GM19452 (cell line): ENCODE results near the gene IQSEC1.
A peak's percentile ranks its signal among the peaks of the same experiment; 100 is the strongest.

Experiments used
- ATAC-seq: cut with Tn5 transposase; IDR thresholded peaks from one replicate; pipeline ENCODE4 v1.9.1; 2021; ENCODE audit not compliant: unreplicated experiment

IQSEC1 gene

DNA sequence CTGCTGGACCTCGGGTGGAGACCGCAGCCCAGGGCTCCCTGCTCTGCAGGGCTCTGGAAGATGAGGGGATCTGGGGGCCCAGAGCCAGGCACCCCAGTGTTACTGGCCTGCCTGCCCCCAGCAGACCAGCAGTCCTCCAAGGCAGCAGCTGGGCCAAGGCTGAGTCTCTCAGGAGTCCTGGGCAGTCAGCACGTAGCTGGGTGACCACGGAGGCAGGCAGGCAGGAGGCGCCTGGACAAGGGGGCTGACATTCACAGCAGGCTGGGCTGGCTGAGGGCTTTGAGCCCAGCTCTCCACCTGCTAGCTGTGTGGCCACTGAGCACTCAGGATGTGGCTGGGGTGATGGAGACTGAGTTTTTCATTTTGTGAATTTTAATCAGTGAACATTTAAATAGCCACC is 67.9 kb downstream of the IQSEC1 start:
- no peak for ATAC-seq

GRCh38 chr3:13004376-13004775 is 68.9 kb downstream of the IQSEC1 start:
- ATAC-seq, result no peak

- ATAC-seq, result no peak
Measured at GRCh38 chr3:13003608-13004007, 69.6 kb downstream of the IQSEC1 start.

GRCh38 chr3:13002398-13003124 is 70.7 kb downstream of the IQSEC1 start:
- peak; percentile 67 for ATAC-seq

DNA sequence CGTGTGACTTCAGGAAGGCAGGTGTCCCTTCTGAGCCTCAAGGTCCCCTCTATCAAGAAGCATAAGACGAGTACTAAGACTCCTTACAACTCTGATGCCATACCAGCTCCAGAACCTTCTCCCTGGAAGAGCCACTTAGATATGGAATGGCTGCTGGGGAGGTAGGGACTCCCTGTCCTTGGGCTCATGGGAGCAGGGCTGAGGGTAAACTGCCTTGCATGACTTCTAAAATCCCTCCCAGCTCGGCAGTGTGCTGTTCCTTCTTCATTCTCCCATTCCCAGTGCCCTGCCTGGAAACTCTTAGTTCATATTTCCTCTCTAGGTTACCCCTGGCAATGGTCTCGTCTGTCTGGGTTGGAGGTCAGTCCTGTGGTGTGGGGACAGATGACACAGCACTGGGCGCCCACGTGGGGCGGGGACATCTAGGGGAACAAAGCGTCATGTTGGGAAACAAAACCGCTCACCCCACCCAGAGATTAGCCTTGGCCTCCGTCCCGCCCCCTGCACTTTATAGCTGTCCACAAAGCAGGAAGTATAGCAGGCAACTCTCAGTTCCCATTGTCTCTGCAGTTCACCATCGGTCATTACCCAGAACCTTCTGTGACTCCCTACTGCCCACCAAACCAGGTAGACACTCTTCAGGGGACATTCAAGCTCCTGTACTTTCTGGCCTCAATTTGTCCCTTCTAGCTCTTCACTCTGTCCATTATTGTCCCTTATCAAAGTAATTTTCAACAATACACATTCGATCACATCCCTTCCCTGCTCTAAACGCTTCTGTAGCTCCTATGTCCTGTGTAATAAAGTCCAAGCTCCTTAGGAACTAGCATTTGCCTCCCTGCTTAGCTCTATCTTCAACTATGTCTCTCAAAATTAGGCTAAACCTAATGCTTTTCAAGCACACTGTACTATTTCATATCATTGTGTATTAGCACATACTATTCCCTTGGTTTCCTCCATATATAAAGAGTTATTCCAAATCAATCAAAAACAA is 73.8 kb downstream of the IQSEC1 start:
- ATAC-seq, result peak; percentile 35

- ATAC-seq, result no peak
Measured at GRCh38 chr3:12998648-12999047, 74.6 kb downstream of the IQSEC1 start.

- ATAC-seq, result no peak
Measured at GRCh38 chr3:12997387-12997786, 75.8 kb downstream of the IQSEC1 start.

DNA sequence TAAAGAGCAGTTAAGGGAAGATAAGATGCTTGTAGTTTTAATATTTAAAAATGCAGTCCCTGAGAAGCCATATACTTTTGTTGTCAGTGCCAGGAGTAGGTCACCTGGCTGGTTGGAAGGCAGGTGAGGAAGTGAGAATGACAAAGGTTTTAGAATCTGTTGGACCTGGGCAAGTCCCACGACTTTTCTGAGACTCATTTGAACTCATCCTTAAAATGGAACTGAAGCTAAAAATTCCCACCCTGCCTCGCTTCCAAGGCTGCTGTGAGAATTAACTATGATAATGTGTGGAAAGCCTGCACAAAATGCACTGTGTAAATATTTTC is 77.1 kb downstream of the IQSEC1 start:
- no peak for ATAC-seq

- no peak for ATAC-seq
Measured at GRCh38 chr3:12995389-12996180, 77.6 kb downstream of the IQSEC1 start.

- peak; percentile 80 for ATAC-seq
Measured at GRCh38 chr3:12994607-12995388, 78.4 kb downstream of the IQSEC1 start.

GRCh38 chr3:12994357-12994606 is 78.9 kb downstream of the IQSEC1 start:
- ATAC-seq, result no peak

DNA sequence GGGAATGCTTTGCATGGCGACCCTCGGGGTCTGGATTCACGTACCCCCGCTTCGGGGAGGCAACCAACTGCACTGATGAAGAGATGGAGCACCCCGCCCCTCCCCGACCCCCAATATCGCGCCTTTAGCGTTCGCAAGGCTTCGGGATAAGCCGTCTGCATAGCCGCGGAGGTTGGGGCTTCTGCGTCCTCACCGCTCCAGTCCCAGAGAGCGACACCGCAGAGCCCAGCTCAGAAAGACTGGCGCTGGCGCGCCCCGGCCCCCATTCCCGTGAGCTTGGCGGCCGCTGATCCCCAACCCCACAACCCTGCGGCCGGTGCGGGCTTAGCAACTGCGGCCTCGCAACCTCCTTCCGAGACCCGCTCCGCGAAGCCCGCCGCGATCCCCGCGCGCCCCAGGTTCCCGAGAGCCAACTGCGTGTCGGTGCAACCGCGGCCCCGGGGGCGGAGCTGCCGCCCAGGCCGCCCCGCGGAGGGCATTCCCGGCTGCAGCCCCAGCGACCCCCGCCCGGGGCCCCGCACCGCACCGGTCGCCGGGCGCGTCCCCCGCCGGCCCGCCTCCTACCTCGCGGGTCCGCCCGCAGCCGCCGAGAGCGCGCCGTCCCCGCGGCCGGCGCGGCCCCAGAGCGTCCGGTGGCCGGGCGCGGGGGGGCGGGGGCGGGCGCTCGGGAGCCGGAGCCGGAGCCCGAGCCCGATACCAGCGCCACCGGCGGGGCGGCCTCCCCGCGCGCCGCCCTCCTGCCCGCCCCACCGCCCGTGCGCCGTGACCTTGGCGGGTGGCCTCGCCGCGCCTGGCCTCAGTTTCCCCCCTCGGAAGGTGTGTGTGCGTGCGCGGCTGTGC is 79.5 kb downstream of the IQSEC1 start:
- ATAC-seq, result no peak

DNA sequence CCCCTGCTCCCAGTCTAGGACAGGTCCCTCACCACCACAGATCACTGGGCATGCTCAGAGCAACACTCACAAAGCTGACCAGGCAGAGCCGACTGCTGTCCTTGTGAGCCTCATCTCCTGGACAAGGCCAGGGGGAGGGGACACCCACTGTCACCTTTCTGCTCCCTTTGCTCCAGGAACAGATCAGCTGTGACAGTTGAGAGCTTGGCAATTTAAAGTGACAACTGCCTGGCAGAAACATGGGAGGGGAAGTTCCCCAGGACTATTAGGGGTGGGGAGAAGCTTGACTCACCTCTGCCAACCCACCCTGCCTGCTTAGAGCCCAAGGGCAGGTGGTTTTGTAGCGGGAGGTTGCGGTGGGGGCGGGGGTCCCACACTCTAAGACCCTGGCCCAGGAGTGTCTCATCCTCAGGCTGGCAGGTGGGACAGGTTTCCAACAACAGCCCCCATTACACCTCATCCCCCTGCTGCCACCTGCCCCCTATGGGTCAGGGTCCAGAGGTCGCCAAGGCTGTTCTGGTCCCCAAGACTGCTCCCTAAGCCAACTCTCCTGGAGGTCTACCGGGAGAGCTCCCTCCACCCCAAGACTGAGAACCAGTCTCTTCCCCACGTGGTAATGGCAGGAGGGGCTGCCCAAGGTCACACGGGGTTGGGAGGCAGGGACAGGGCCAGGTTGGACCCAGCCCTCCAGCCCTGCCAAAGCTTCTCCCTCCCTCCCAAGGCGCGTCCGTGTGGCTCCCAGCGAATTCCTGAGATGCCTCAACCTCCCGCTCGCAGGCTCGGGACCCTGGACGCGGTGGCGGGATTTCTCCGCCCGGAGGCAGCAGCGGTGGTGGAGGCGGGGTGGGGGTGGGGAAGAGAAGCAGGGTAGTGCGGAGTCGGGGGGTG is 80.4 kb downstream of the IQSEC1 start:
- ATAC-seq, result no peak

- no peak for ATAC-seq
Measured at GRCh38 chr3:12991861-12992281, 81.4 kb downstream of the IQSEC1 start.

GRCh38 chr3:12991481-12991837 is 81.8 kb downstream of the IQSEC1 start:
- ATAC-seq, result no peak

DNA sequence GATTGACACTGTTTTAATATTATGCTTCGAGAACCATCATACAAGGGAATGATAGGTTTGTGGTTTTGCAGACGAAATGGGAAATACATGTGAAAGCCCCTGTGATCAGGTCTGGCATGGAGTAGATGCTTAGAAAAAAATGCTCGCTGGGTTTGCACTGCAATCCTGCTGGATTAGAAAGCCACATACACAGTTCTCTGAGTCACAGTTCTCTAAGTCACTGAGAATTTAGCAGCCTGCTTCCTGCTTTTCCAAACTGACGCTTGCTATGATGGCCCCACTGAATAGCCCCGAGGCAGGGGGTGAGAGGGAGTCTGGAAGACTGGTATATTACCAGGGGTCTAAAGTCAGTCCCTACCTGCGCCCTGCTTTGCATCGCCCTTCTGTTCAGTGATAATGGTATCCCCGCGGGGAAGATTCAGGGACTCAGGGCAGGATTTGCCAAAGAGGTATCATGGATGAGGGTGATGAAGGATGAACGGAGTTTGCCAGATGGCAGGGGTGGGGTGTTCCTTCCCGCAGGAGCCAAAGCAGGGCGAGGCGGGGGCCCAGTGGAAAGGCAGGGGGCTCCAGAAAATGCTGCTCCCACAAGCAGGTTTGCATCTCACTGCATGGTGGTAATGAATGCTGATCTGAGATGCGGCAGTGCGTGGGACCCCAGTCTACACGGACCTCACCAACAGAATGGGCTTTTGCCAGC is 82.3 kb downstream of the IQSEC1 start:
- no peak for ATAC-seq

DNA sequence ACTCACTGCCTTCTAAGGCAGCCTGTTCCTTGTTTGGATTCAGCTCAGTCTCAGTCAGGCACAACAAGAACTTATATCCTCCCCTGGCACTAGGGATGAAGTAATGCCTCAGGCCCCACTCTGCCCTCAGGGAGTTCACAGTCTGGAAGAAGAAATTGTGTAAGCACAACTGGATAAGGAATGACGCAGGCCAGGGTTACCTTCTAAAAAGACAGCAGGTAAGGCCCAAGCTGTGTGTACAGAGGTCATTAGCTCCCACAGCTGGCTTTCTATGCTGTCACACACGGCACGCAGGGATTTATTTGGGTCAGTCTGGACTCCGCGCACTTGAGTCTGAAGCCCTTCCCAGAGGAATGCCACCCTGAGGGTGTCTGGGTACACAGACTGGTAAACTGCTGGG is 82.9 kb downstream of the IQSEC1 start:
- no peak for ATAC-seq

GRCh38 chr3:12988728-12989454 is 84.3 kb downstream of the IQSEC1 start:
- ATAC-seq, result no peak
